Kidney (tissue), 14 donors: ENCODE measurements around the gene HOXC11. TPM values are rescaled to one million over a fixed set of nuclear protein-coding genes. Genes with fewer than 3 reads are reported as not detected.
A peak's percentile ranks its signal among the peaks of the same experiment; 100 is the strongest.

ENCODE experiments used
- DNase-seq, 5 donors: peaks; one replicate each; pipeline ENCODE4 v3.0.0-alpha.2; 2013 to 2020
- FAIRE-seq: peaks from 2 replicates; lab custom pipeline; 2012; peaks lifted over from hg19 to GRCh38; lab: Jason Lieb, UNC
- H3K27ac ChIP-seq, 2 donors: one replicate each; pipeline ENCODE4 v1.7.0; 2013; ENCODE audit warnings: low read depth in 2 of 2, low read length in 2 of 2, inconsistent platforms in 1 of 2
- H3K27me3 ChIP-seq: one replicate; pipeline ENCODE4 v1.7.1; 2013; ENCODE audit warnings: low read length, inconsistent platforms; ENCODE audit not compliant: control insufficient read depth, insufficient read depth
- H3K36me3 ChIP-seq, 3 donors: one replicate each; pipeline versions ENCODE4 v1.7.0 to v1.7.1; 2013; ENCODE audit warnings: low read length in 3 of 3, control low read depth in 1 of 3, inconsistent platforms in 1 of 3; ENCODE audit not compliant: insufficient read depth in 3 of 3, control insufficient read depth in 2 of 3
- H3K4me1 ChIP-seq, 3 donors: one replicate each; pipeline versions ENCODE4 v1.7.0 to v1.7.1; 2013; ENCODE audit warnings: low read length in 3 of 3, inconsistent platforms in 1 of 3, low read depth in 1 of 3; ENCODE audit not compliant: control insufficient read depth in 2 of 3, insufficient read depth in 2 of 3
- H3K4me3 ChIP-seq, 3 donors: one replicate each; pipeline versions ENCODE4 v1.7.0 to v1.8.1; 2013; ENCODE audit warnings: low read length in 3 of 3, control low read depth in 1 of 3, inconsistent platforms in 1 of 3
- H3K9ac ChIP-seq, 3 donors: one replicate each; pipeline versions ENCODE4 v1.7.0 to v1.7.1; 2013; ENCODE audit warnings: low read length in 3 of 3, control low read depth in 1 of 3, inconsistent platforms in 1 of 3
- H3K9me3 ChIP-seq, 3 donors: one replicate each; pipeline versions ENCODE4 v1.7.0 to v1.7.1; 2013; ENCODE audit warnings: low read length in 3 of 3, control low read depth in 1 of 3, inconsistent platforms in 1 of 3; ENCODE audit not compliant: control insufficient read depth in 2 of 3, insufficient read depth in 1 of 3
- intact Hi-C: fragments of 100-400 bp; cut with DNase I; formaldehyde crosslinking; loops from one replicate; pipeline ENCODE4 v1.11.1; 2022
- polyA plus RNA-seq: library from polyadenylated mRNA; stranded (reverse); fragments of 350-450 nt; fragmentation: Illumina TruSeq; extraction: RNeasy Lipid Tissue Mini Kit (QIAGEN cat#74804); gene quantifications from one replicate; pipeline ENCODE4 v1.2.3, GENCODE V29; 2014; ENCODE audit warnings: low read depth, low replicate concordance; ENCODE audit not compliant: insufficient read depth
- total RNA-seq: library from RNA; stranded (reverse); fragmentation: NEBNext Ultra II Directional; extraction: Animal tissue kit (Norgen Biotek cat#: 25700); gene quantifications from one replicate; pipeline ENCODE4 v1.2.1, GENCODE V29; 2021
- TF ChIP-seq, protein P1 (sequence below): IDR thresholded peaks from 3 replicates; pipeline ENCODE4 v1.5.1; 2012; ENCODE audit warnings: mild to moderate bottlenecking, moderate library complexity, borderline replicate concordance; ENCODE audit not compliant: insufficient read depth; ENCODE audit errors: extremely low read depth
- donor health status: control.
- donor health status: control.
- donor health status: control.
- donor health status: control.
- donor health status: control.
- donor health status: DM: yes; HTN: yes; CAD: no.
- donor health status: Normal renal cell carcinoma (clear cell type).

HOXC11 gene
- total and polyA plus RNA-seq, 2 donors from 2014 or later = 0.75 to 1.4 TPM

DNA sequence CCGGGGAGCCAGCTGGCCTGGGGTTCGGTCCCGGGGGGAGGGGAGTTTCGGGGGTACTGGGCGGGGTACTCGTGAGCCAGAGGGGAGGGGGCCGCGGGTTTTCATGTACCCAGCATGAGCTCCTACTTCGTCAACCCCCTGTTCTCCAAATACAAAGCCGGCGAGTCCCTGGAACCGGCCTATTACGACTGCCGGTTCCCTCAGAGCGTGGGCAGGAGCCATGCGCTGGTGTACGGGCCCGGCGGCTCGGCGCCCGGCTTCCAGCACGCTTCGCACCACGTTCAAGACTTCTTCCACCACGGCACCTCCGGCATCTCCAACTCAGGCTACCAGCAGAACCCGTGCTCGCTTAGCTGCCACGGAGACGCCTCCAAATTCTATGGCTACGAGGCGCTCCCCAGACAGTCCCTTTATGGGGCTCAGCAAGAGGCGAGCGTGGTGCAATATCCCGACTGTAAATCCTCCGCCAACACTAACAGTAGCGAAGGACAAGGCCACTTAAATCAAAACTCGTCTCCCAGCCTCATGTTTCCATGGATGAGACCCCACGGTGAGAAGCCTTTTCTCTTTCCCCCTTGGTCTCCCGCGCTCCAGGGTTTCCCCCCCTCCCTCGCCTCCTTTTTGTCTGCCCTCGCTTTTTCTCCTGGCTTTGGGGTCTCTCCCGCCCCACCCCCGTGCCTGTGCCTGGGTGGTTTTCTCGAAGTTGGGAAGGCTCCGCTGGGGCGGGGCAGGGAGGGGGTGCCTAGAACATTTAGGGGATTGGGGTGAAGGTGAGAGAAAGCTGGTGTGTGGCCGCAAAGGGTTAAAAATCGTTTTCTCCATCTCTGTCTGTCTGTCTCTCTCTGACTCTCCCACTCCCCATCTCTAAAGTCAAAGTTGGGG is 36.5 kb downstream of the HOXC11 start:
- peak overlapping the region; percentile 33 to 67 for H3K27ac ChIP-seq

GRCh38 chr12:54010053-54010971 is 37.4 kb downstream of the HOXC11 start:
- Histone ChIP-seq H3K9me3 (no peaks in the 10 kb centered on the region), H3K36me3 (no peaks in the 10 kb centered on the region), H3K27ac (peak overlapping the region; percentile 26 to 61), H3K9ac (peak overlapping the region in 1 of 3 donors; percentile 43), H3K27me3 (peaks cover 4% of the 10 kb centered on the region), H3K4me1 (peaks cover 4 to 35% (median 19%) of the 10 kb centered on the region in 3 donors), H3K4me3 (peak overlapping the region; percentile 14 to 59 (median 31))
- TF ChIP-seq, protein P1, sequence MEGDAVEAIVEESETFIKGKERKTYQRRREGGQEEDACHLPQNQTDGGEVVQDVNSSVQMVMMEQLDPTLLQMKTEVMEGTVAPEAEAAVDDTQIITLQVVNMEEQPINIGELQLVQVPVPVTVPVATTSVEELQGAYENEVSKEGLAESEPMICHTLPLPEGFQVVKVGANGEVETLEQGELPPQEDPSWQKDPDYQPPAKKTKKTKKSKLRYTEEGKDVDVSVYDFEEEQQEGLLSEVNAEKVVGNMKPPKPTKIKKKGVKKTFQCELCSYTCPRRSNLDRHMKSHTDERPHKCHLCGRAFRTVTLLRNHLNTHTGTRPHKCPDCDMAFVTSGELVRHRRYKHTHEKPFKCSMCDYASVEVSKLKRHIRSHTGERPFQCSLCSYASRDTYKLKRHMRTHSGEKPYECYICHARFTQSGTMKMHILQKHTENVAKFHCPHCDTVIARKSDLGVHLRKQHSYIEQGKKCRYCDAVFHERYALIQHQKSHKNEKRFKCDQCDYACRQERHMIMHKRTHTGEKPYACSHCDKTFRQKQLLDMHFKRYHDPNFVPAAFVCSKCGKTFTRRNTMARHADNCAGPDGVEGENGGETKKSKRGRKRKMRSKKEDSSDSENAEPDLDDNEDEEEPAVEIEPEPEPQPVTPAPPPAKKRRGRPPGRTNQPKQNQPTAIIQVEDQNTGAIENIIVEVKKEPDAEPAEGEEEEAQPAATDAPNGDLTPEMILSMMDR = no peak
- intact Hi-C loops = loop anchor here (5.0 kb wide), 1 partner anchor 187 kb away; no protein-coding TSS in a partner anchor
- DNase-seq (peak in 2 of 5 donors; percentile 59 to 76), FAIRE-seq (no peak)

More for the DNA sequence above, 36.5 kb downstream of the HOXC11 start:
- peak in 1 of 5 donors; percentile 67 for DNase-seq
- Histone ChIP-seq H3K9me3 (no peaks in the 10 kb centered on the region), H3K4me1 (peaks cover 4 to 29% (median 19%) of the 10 kb centered on the region in 3 donors), H3K36me3 (no peaks in the 10 kb centered on the region), H3K9ac (peak overlapping the region in 2 of 3 donors; percentile 48 to 65), H3K4me3 (peak overlapping the region; percentile 49 to 59 (median 51)), H3K27me3 (peaks cover 4% of the 10 kb centered on the region)
- intact Hi-C loops = loop anchor here (5.0 kb wide), 1 partner anchor 188 kb away; no protein-coding TSS in a partner anchor
- no peak for FAIRE-seq
- TF ChIP-seq, protein P1 = no peak

DNA sequence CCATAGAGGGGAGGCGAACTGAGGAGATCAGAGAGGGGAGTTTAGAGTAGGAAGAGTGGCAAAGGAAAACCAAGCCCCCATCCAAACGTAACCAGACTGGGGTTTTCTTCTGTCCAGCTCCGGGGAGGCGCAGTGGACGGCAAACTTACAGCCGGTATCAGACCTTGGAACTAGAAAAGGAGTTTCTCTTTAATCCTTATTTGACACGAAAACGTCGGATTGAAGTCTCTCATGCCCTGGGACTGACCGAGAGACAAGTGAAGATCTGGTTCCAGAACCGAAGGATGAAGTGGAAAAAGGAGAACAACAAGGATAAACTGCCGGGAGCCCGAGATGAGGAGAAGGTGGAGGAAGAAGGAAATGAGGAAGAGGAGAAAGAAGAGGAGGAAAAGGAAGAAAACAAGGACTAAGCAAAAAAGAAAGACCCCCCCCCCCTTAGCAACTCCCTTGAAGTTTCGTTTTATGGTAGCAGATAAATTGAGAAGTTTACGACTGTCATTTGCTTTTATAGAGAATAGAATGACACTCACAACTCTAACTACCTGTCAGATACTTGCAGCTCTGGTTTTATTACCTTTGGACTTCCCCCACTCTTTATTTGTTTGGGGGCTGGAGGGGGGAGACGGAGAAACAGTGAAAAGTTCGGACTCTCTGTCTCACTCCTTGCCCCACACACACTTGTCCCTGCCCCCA is 38.2 kb downstream of the HOXC11 start:
- TF ChIP-seq, protein P1 = no peak
- H3K27me3 ChIP-seq = peaks cover 4% of the 10 kb centered on the region
- no peaks in the 10 kb centered on the region for H3K9me3 ChIP-seq
- peak overlapping the region in 1 of 3 donors; percentile 37 for H3K9ac ChIP-seq
- FAIRE-seq (no peak), DNase-seq (peak; percentile 30 to 91 (median 85))
- H3K27ac ChIP-seq = peak overlapping the region; percentile 26 to 61
- peak overlapping the region; percentile 11 to 31 (median 14) for H3K4me3 ChIP-seq
- intact Hi-C loops = loop anchor here (5.0 kb wide), 1 partner anchor 186 kb away; no protein-coding TSS in a partner anchor
- H3K36me3 ChIP-seq = no peaks in the 10 kb centered on the region
- H3K4me1 ChIP-seq = peaks cover 4 to 29% (median 15%) of the 10 kb centered on the region in 3 donors
